H1 (cell line): ENCODE data around the gene TEX2. TPM values are rescaled to one million over a fixed set of nuclear protein-coding genes. Genes with fewer than 3 reads are reported as not detected.
"Not testable (repeated sequence)": the region's sequence is repeated elsewhere in the genome, so short reads cannot be mapped to it uniquely, and the experiment has no call there.

ENCODE experiments used
- CTCF ChIA-PET: fragments of 300-600 bp; sonication (Branson Sonifier 250); formaldehyde crosslinking; loops from one replicate; lab custom pipeline; 2021; ENCODE audit not compliant: partially characterized antibody; lab: Charles Lee
- POLR2A ChIA-PET: fragments of 300-600 bp; sonication (Branson Sonifier 250); formaldehyde crosslinking; loops from one replicate; lab custom pipeline; 2021; ENCODE audit warnings: inconsistent platforms; ENCODE audit not compliant: partially characterized antibody; lab: Charles Lee
- DNase-seq, 2 experiments: peaks; one replicate each; pipeline versions ENCODE4 v3.0.0 to v3.0.0-alpha.2; 2010 to 2022; ENCODE audit warnings: low spot score in 2 of 2, low read depth in 1 of 2, mixed read lengths in 1 of 2
- FAIRE-seq: peaks from 2 replicates; lab custom pipeline; 2011; peaks lifted over from hg19 to GRCh38; lab: Jason Lieb, UNC
- H2AFZ ChIP-seq: 2 replicates; pipeline ENCODE4 v1.8.1; 2012; ENCODE audit warnings: low read length, inconsistent platforms
- H2AK5ac ChIP-seq: 2 replicates; pipeline ENCODE4 v1.6.1; 2013; ENCODE audit warnings: low read depth, low read length
- H2BK120ac ChIP-seq: replicated peaks from 2 replicates; pipeline ENCODE3; 2013; ENCODE audit warnings: low read depth, low read length, inconsistent platforms
- H2BK12ac ChIP-seq: 2 replicates; pipeline ENCODE4 v1.6.1; 2013; ENCODE audit warnings: low read depth, low read length
- H2BK15ac ChIP-seq: 2 replicates; pipeline ENCODE4 v1.6.1; 2013; ENCODE audit warnings: low read length
- H2BK20ac ChIP-seq: 2 replicates; pipeline ENCODE4 v1.6.1; 2013; ENCODE audit warnings: low read length
- H2BK5ac ChIP-seq: 2 replicates; pipeline ENCODE4 v1.6.1; 2013; ENCODE audit warnings: low read depth, low read length
- H3K14ac ChIP-seq: 2 replicates; pipeline ENCODE4 v1.6.1; 2013; ENCODE audit warnings: inconsistent platforms; ENCODE audit not compliant: insufficient read length
- H3K18ac ChIP-seq: 2 replicates; pipeline ENCODE4 v1.6.1; 2013; ENCODE audit warnings: low read length; ENCODE audit errors: extremely low read depth
- H3K23ac ChIP-seq: 2 replicates; pipeline ENCODE4 v1.6.1; 2013; ENCODE audit warnings: inconsistent platforms; ENCODE audit not compliant: insufficient read length
- H3K23me2 ChIP-seq: 2 replicates; pipeline ENCODE4 v1.6.1; 2013; ENCODE audit warnings: low read depth, low read length
- H3K27ac ChIP-seq: 2 replicates; pipeline ENCODE4 v1.6.1; 2011; ENCODE audit warnings: low read depth, low read length, inconsistent platforms
- H3K27me3 ChIP-seq, 4 experiments: replicated peaks in 1 of 4; 1 replicate in 1 of 4; 2 replicates in 3 of 4; pipeline versions ENCODE4 v1.6.1 to v1.8.1; 2011 to 2013; ENCODE audit warnings: low read length in 3 of 4, mild to moderate bottlenecking in 3 of 4, inconsistent platforms in 2 of 4, mixed read lengths in 2 of 4, moderate library complexity in 1 of 4; ENCODE audit not compliant: control insufficient read depth in 3 of 4, insufficient read depth in 3 of 4; ENCODE audit errors: extremely low read depth in 1 of 4
- H3K36me3 ChIP-seq, 4 experiments: 2 replicates each; pipeline versions ENCODE4 v1.6.1 to v1.8.1; 2011 to 2013; ENCODE audit warnings: mild to moderate bottlenecking in 4 of 4, low read length in 3 of 4, moderate library complexity in 2 of 4, control low read depth in 1 of 4, inconsistent platforms in 1 of 4; ENCODE audit not compliant: insufficient read depth in 4 of 4, control insufficient read depth in 2 of 4
- H3K4ac ChIP-seq: replicated peaks from 2 replicates; pipeline ENCODE3; 2013; ENCODE audit warnings: low read length, low read depth, mixed read lengths, inconsistent platforms; ENCODE audit not compliant: insufficient read length
- H3K4me1 ChIP-seq, 4 experiments: replicated peaks in 1 of 4; 1 replicate in 1 of 4; 2 replicates in 3 of 4; pipeline versions ENCODE4 v1.6.1 to v1.8.1; 2011 to 2013; ENCODE audit warnings: low read length in 3 of 4, inconsistent platforms in 2 of 4, mixed read lengths in 1 of 4; ENCODE audit not compliant: insufficient read depth in 4 of 4, control insufficient read depth in 3 of 4
- H3K4me2 ChIP-seq, 2 experiments: 2 replicates each; pipeline versions ENCODE4 v1.6.1 to v1.8.1; 2011 to 2013; ENCODE audit warnings: low read depth in 2 of 2, low read length in 2 of 2, control low read depth in 1 of 2, inconsistent platforms in 1 of 2, mild to moderate bottlenecking in 1 of 2; ENCODE audit not compliant: insufficient read depth in 1 of 2
- H3K4me3 ChIP-seq, 4 experiments: fragments of 200-600, 300-600 bp in 1 of 4; sonication (generic), shearing (Covaris generic), sonication (Bioruptor Twin) in 1 of 4; 2 replicates each; pipeline versions ENCODE4 v1.5.1 to v1.8.1; 2011 to 2016; ENCODE audit warnings: low read length in 4 of 4, low read depth in 3 of 4, control low read depth in 2 of 4, inconsistent platforms in 2 of 4, mild to moderate bottlenecking in 2 of 4, mixed read lengths in 1 of 4, moderate library complexity in 1 of 4; ENCODE audit not compliant: insufficient read depth in 2 of 4; ENCODE audit errors: extremely low read depth in 1 of 4
- H3K56ac ChIP-seq: replicated peaks from 2 replicates; pipeline ENCODE3; 2013; ENCODE audit warnings: low read depth, mild to moderate bottlenecking, mixed read lengths, low read length, inconsistent platforms; ENCODE audit not compliant: insufficient read length
- H3K79me1 ChIP-seq: 2 replicates; pipeline ENCODE4 v1.6.1; 2013; ENCODE audit warnings: low read depth, low read length, control low read depth
- H3K79me2 ChIP-seq, 2 experiments: 2 replicates each; pipeline versions ENCODE4 v1.6.1 to v1.8.1; 2012 to 2013; ENCODE audit warnings: low read length in 2 of 2, mild to moderate bottlenecking in 2 of 2, inconsistent platforms in 1 of 2; ENCODE audit not compliant: insufficient read depth in 2 of 2, control insufficient read depth in 1 of 2
- H3K9ac ChIP-seq, 4 experiments: replicated peaks in 1 of 4; 1 replicate in 1 of 4; 2 replicates in 3 of 4; pipeline versions ENCODE4 v1.6.1 to v1.8.1; 2011 to 2013; ENCODE audit warnings: low read depth in 3 of 4, low read length in 3 of 4, control low read depth in 2 of 4, mild to moderate bottlenecking in 2 of 4, moderate library complexity in 2 of 4, inconsistent platforms in 1 of 4; ENCODE audit errors: extremely low read depth in 1 of 4
- H3K9me3 ChIP-seq, 2 experiments: 2 replicates each; pipeline versions ENCODE4 v1.6.1 to v1.8.1; 2012 to 2013; ENCODE audit warnings: mild to moderate bottlenecking in 2 of 2, moderate library complexity in 2 of 2, control low read depth in 1 of 2, inconsistent platforms in 1 of 2, low read depth in 1 of 2, low read length in 1 of 2, mixed read lengths in 1 of 2; ENCODE audit not compliant: insufficient read depth in 2 of 2
- H4K20me1 ChIP-seq, 2 experiments: replicated peaks in 1 of 2; 2 replicates each; pipeline versions ENCODE3 to v1.8.1; 2011 to 2013; ENCODE audit warnings: inconsistent platforms in 2 of 2, low read length in 2 of 2, mild to moderate bottlenecking in 1 of 2; ENCODE audit not compliant: insufficient read depth in 2 of 2, control insufficient read depth in 1 of 2
- H4K5ac ChIP-seq: 2 replicates; pipeline ENCODE4 v1.6.1; 2013; ENCODE audit warnings: low read length, low read depth, mixed read lengths, inconsistent platforms; ENCODE audit not compliant: insufficient read length
- H4K8ac ChIP-seq: 2 replicates; pipeline ENCODE4 v1.8.0; 2013; ENCODE audit warnings: mild to moderate bottlenecking, moderate library complexity, low read length, inconsistent platforms; ENCODE audit not compliant: insufficient read depth; ENCODE audit errors: extremely low read depth
- H4K91ac ChIP-seq: replicated peaks from 2 replicates; pipeline ENCODE3; 2013; ENCODE audit warnings: low read length, mixed read lengths, inconsistent platforms; ENCODE audit not compliant: insufficient read length
- CEBPB ChIP-seq: IDR thresholded peaks from 2 replicates; pipeline ENCODE4 v1.6.1; 2012; ENCODE audit warnings: low read depth, low read length
- HDAC2 ChIP-seq, 2 experiments: fragments of 300-600 bp in 1 of 2; sonication (generic) in 1 of 2; IDR thresholded peaks; 2 replicates each; pipeline ENCODE4 v1.6.1; 2011 to 2012; ENCODE audit warnings: low read depth in 2 of 2, low read length in 2 of 2, mild to moderate bottlenecking in 2 of 2, moderate library complexity in 2 of 2, borderline replicate concordance in 1 of 2, inconsistent platforms in 1 of 2
- KDM5A ChIP-seq: fragments of 200-600 bp; IDR thresholded peaks from 2 replicates; pipeline ENCODE4 v1.7.1; 2012; ENCODE audit warnings: mild to moderate bottlenecking, low read length, inconsistent platforms, mixed read lengths
- NRF1 ChIP-seq: IDR thresholded peaks from 2 replicates; pipeline ENCODE4 v1.6.1; 2011; ENCODE audit warnings: mild to moderate bottlenecking, low read depth, low read length, improper control_type of control experiment
- POLR2AphosphoS5 ChIP-seq: IDR thresholded peaks from 2 replicates; pipeline ENCODE4 v1.6.1; 2011; ENCODE audit warnings: low read depth, low read length
- TEAD4 ChIP-seq: IDR thresholded peaks from 2 replicates; pipeline ENCODE4 v1.6.1; 2012; ENCODE audit warnings: low read depth, low read length, inconsistent platforms, mixed read lengths
- WGBS, 2 experiments: shearing (Covaris generic) in 1 of 2; methylation state at CpG; one replicate each; pipeline versions ENCODE4 v1.1.6 to v1.1.7; 2013 to 2015; ENCODE audit warnings: low lambda C conversion rate in 2 of 2, mixed read lengths in 2 of 2, inconsistent platforms in 1 of 2, low coverage in 1 of 2, missing lambda C conversion rate in 1 of 2; ENCODE audit not compliant: insufficient replicate concordance in 2 of 2, insufficient coverage in 1 of 2, insufficient read length in 1 of 2; ENCODE audit errors: extremely low coverage in 1 of 2, missing lambda C conversion rate in 1 of 2; 5-methylcytosine and 5-hydroxymethylcytosine counted together
- polyA plus RNA-seq, 7 experiments: library from polyadenylated mRNA; depleted of rRNA in 3 of 7; stranded (reverse) in 5 of 7; unstranded in 2 of 7; fragments of >200 nt in 5 of 7; fragments of 200-250 nt in 2 of 7; gene quantifications; 1 replicate in 5 of 7; 2 replicates in 1 of 7; 4 replicates in 1 of 7; pipeline versions ENCODE4 v1.2.1 to v1.2.3, GENCODE V29; 2011 to 2013; ENCODE audit warnings: missing spikeins in 2 of 7, mixed read lengths in 2 of 7
- total RNA-seq: library from RNA; stranded (reverse); fragmentation: NEBNext Ultra II Directional; extraction: Animal tissue kit (Norgen Biotek cat#: 25700); gene quantifications from 2 replicates; pipeline ENCODE4 v1.2.1, GENCODE V29; 2021

The TEX2 gene
- total and polyA plus RNA-seq, 2 of the 8 experiments (the other 6 are each of a cell fraction or from before 2014, with no cell fraction given): 6.1 to 15.6 TPM

GRCh38 chr17:64123114-64123513 lies 139.9 kb downstream of the TEX2 start (continued):
- TF ChIP-seq KDM5A (no peak), CEBPB (no peak), TEAD4 (no peak), POLR2AphosphoS5 (no peak), NRF1 (no peak), HDAC2 (IDR thresholded peaks at IDR 0.05; ENCODE audit: borderline replicate concordance in 1 of 2, low read depth in 2 of 2, low read length in 2 of 2) (no peak)
- TF ChIP-seq, all 59 proteins: peak for 0

- CTCF ChIA-PET: interaction anchor here (1.0 to 4.1 kb wide), 8 partner anchors 10 to 161 kb away, joined by 3 to 14 read pairs (median 4); partner anchors contain the start of gene ERN1
Measured at GRCh38 chr17:64120972-64121786, 141.9 kb downstream of the TEX2 start.

More at GRCh38 chr17:64120972-64121786, 141.9 kb downstream of the TEX2 start:
- 91% methylated on average over 13 of the region's 13 CpGs; no CpG with 5 or more reads in 1 of the 2 experiments for WGBS, 2 experiments
- not testable (repeated sequence) for H3K18ac ChIP-seq, H2BK5ac ChIP-seq, H4K5ac ChIP-seq, H2BK12ac ChIP-seq, H3K56ac ChIP-seq, H3K4me3 ChIP-seq, H3K4me1 ChIP-seq, H3K9ac ChIP-seq, H4K8ac ChIP-seq, H3K27ac ChIP-seq, H3K27me3 ChIP-seq, H3K79me1 ChIP-seq, H2BK20ac ChIP-seq, H3K9me3 ChIP-seq, DNase-seq, H3K23me2 ChIP-seq, H3K23ac ChIP-seq, H4K20me1 ChIP-seq, H3K4me2 ChIP-seq, H2BK120ac ChIP-seq, FAIRE-seq, H3K14ac ChIP-seq, H2AK5ac ChIP-seq, H3K4ac ChIP-seq, H2BK15ac ChIP-seq, H4K91ac ChIP-seq, H3K79me2 ChIP-seq, H3K36me3 ChIP-seq, H2AFZ ChIP-seq
- POLR2A ChIA-PET: interaction anchor here (0.5 to 2.7 kb wide), 5 partner anchors 8 to 31 kb away, joined by 3 to 8 read pairs (median 4); partner anchors contain the start of gene ERN1
